Sigmoid colon (tissue), 4 donors: ENCODE results near the gene KCNJ5.

Source experiments
- CTCF ChIP-seq, 4 experiments: fragments of 450-650 bp in 3 of 4; fragments of 200-600 bp in 1 of 4; IDR thresholded peaks; one replicate each; pipeline ENCODE4 v1.5.1; 2016 to 2019; ENCODE audit warnings: antibody characterized with exemption in 4 of 4, mild to moderate bottlenecking in 3 of 4, moderate library complexity in 2 of 4
- EP300 ChIP-seq, 4 donors: sonication (generic); formaldehyde crosslinking; IDR thresholded peaks; one replicate each; pipeline ENCODE4 v1.6.1; 2017; ENCODE audit warnings: antibody characterized with exemption in 4 of 4
- POLR2A ChIP-seq, 2 donors: fragments of 450-650 bp; IDR thresholded peaks; one replicate each; pipeline ENCODE4 v1.6.1; 2016; ENCODE audit warnings: antibody characterized with exemption in 2 of 2, mild to moderate bottlenecking in 2 of 2, moderate library complexity in 2 of 2
- POLR2AphosphoS5 ChIP-seq, 4 donors: sonication (generic); formaldehyde crosslinking; IDR thresholded peaks; one replicate each; pipeline ENCODE4 v1.6.1; 2017; ENCODE audit warnings: antibody characterized with exemption in 4 of 4

- TF ChIP-seq POLR2A (IDR thresholded peaks at IDR 0.05) (no peak), CTCF (IDR thresholded peaks at IDR 0.05) (no peak), POLR2AphosphoS5 (IDR thresholded peaks at IDR 0.05) (no peak), EP300 (IDR thresholded peaks at IDR 0.05) (no peak)
These were observed 7.1 kb upstream of the KCNJ5 start for GRCh38 chr11:128884054-128884453.
